Measurements from ENCODE around the gene ACTR3. TPM values are rescaled to one million over a fixed set of nuclear protein-coding genes. Genes with fewer than 3 reads are reported as not detected.

Gene ACTR3
- total RNA-seq, 1 experiment from 2014 or later = 340 TPM

- ChIA-PET CTCF (no interaction called here), POLR2A (no interaction called here)
- Mint-ChIP-seq H3K4me1 (ENCODE audit: low read depth, unreplicated experiment) (peaks cover 17% of the 10 kb centered on the region), H3K4me3 (ENCODE audit: unreplicated experiment) (no peak overlapping the region), H3K36me3 (ENCODE audit: insufficient read depth, unreplicated experiment) (no peaks in the 10 kb centered on the region), H3K27ac (ENCODE audit: unreplicated experiment) (no peak overlapping the region), H3K27me3 (ENCODE audit: insufficient read depth, unreplicated experiment) (no peaks in the 10 kb centered on the region), H3K9me3 (ENCODE audit: unreplicated experiment) (no peaks in the 10 kb centered on the region)
- intact Hi-C loops (cut with micrococcal nuclease; ENCODE audit: unreplicated experiment) = no loop called here
- H3K4me1 ChIP-seq = peaks cover 8% of the 10 kb centered on the region
- H3K27me3 ChIP-seq (replicated peaks; ENCODE audit: control insufficient read depth, insufficient read depth, low read length) = no peaks in the 10 kb centered on the region
- no peak overlapping the region for H3K4me3 ChIP-seq (ENCODE audit: low read depth, low read length)
- no TSS peak for BruUV-seq (replicated peaks)
- H3K36me3 ChIP-seq (ENCODE audit: control insufficient read depth, insufficient read depth, low read length) = no peaks in the 10 kb centered on the region
- no peak for DNase-seq
- TF ChIP-seq CTCF (IDR thresholded peaks at IDR 0.05; ENCODE audit: insufficient read depth in 1 of 2, low read depth in 1 of 2, low read length in 1 of 2, severe bottlenecking in 1 of 2, unreplicated experiment in 1 of 2) = no peak
- H3K9me3 ChIP-seq = no peaks in the 10 kb centered on the region
These were observed 22.3 kb upstream of the ACTR3 start for GRCh38 chr2:113867571-113867970.

GRCh38 chr2:113869253-113869652 lies 20.6 kb upstream of the ACTR3 start:
- ChIA-PET POLR2A (no interaction called here), CTCF (interaction anchor here (0.6 kb wide), 1 partner anchor 149 kb away, joined by 5 read pairs; no protein-coding TSS in a partner anchor)
- no TSS peak for BruUV-seq (replicated peaks)
- H3K4me1 ChIP-seq = peaks cover 8% of the 10 kb centered on the region
- no peaks in the 10 kb centered on the region for H3K36me3 Mint-ChIP-seq (ENCODE audit: insufficient read depth, unreplicated experiment)
- H3K4me1 Mint-ChIP-seq (ENCODE audit: low read depth, unreplicated experiment) = peaks cover 23% of the 10 kb centered on the region
- DNase-seq = no peak
- no peaks in the 10 kb centered on the region for H3K27me3 Mint-ChIP-seq (ENCODE audit: insufficient read depth, unreplicated experiment)
- no peak overlapping the region for H3K4me3 ChIP-seq (ENCODE audit: low read depth, low read length)
- no peak overlapping the region for H3K4me3 Mint-ChIP-seq (ENCODE audit: unreplicated experiment)
- no peak overlapping the region for H3K27ac Mint-ChIP-seq (ENCODE audit: unreplicated experiment)
- intact Hi-C loops (cut with micrococcal nuclease; ENCODE audit: unreplicated experiment) = no loop called here
- no peaks in the 10 kb centered on the region for H3K9me3 ChIP-seq
- H3K9me3 Mint-ChIP-seq (ENCODE audit: unreplicated experiment) = peaks cover 8% of the 10 kb centered on the region
- H3K27me3 ChIP-seq (replicated peaks; ENCODE audit: control insufficient read depth, insufficient read depth, low read length) = no peaks in the 10 kb centered on the region
- H3K36me3 ChIP-seq (ENCODE audit: control insufficient read depth, insufficient read depth, low read length) = no peaks in the 10 kb centered on the region
- no peak for TF ChIP-seq CTCF (IDR thresholded peaks at IDR 0.05; ENCODE audit: insufficient read depth in 1 of 2, low read depth in 1 of 2, low read length in 1 of 2, severe bottlenecking in 1 of 2, unreplicated experiment in 1 of 2)

GRCh38 chr2:113872201-113872600 lies 17.7 kb upstream of the ACTR3 start:
- Mint-ChIP-seq H3K4me3 (ENCODE audit: unreplicated experiment) (no peak overlapping the region), H3K27me3 (ENCODE audit: insufficient read depth, unreplicated experiment) (no peaks in the 10 kb centered on the region)

More at GRCh38 chr2:113872201-113872600, 17.7 kb upstream of the ACTR3 start:
- Mint-ChIP-seq H3K27ac (ENCODE audit: unreplicated experiment) (no peak overlapping the region), H3K9me3 (ENCODE audit: unreplicated experiment) (peaks cover 10% of the 10 kb centered on the region), H3K4me1 (ENCODE audit: low read depth, unreplicated experiment) (peaks cover 29% of the 10 kb centered on the region), H3K36me3 (ENCODE audit: insufficient read depth, unreplicated experiment) (peaks cover 9% of the 10 kb centered on the region)
- no peak for TF ChIP-seq CTCF (IDR thresholded peaks at IDR 0.05; ENCODE audit: insufficient read depth in 1 of 2, low read depth in 1 of 2, low read length in 1 of 2, severe bottlenecking in 1 of 2, unreplicated experiment in 1 of 2)
- no peak for DNase-seq
- Histone ChIP-seq H3K4me1 (peaks cover 18% of the 10 kb centered on the region), H3K36me3 (ENCODE audit: control insufficient read depth, insufficient read depth, low read length) (no peaks in the 10 kb centered on the region), H3K4me3 (ENCODE audit: low read depth, low read length) (no peak overlapping the region), H3K27me3 (replicated peaks; ENCODE audit: control insufficient read depth, insufficient read depth, low read length) (no peaks in the 10 kb centered on the region), H3K9me3 (no peaks in the 10 kb centered on the region)
- ChIA-PET POLR2A (no interaction called here), CTCF (no interaction called here)
- BruUV-seq (replicated peaks) = no TSS peak
- intact Hi-C loops (cut with micrococcal nuclease; ENCODE audit: unreplicated experiment) = no loop called here

Data from Caco-2 (cell line).